B cell (primary cell): ENCODE data around the gene DEFB119.

ENCODE experiments used
- EZH2 ChIP-seq: IDR thresholded peaks from 2 replicates; pipeline ENCODE4 v1.6.1; 2012; ENCODE audit warnings: borderline replicate concordance, low read depth, mild to moderate bottlenecking, moderate library complexity, low read length; ENCODE audit not compliant: insufficient read depth, poor library complexity, severe bottlenecking
- TF ChIP-seq, protein P1 (sequence below): fragments of 200-600 bp; IDR thresholded peaks from one replicate; pipeline ENCODE4 v1.8.0; 2022; ENCODE audit warnings: antibody characterized with exemption, mild to moderate bottlenecking

DNA sequence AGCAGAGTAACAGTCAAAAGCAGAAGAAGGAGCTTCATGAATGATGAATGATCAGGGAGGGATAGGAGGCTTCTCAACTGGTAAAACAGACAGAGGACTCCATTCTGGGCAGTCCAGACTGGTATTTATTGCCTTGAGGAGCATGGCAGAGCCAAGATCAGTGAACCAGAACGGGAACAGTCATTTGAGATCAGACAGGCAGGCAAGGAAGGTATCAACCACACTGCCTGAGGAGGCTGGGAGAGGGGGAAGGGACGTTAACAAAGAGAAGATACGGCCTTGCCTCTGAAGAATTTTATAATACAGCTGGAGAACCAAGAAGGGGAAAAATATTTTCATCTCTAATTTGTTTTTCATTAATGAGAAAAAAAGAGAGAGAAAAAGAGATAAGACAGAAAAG lies 15.7 kb upstream of the DEFB119 start, which contains the start of gene DEFB121:
- TF ChIP-seq, protein P1, sequence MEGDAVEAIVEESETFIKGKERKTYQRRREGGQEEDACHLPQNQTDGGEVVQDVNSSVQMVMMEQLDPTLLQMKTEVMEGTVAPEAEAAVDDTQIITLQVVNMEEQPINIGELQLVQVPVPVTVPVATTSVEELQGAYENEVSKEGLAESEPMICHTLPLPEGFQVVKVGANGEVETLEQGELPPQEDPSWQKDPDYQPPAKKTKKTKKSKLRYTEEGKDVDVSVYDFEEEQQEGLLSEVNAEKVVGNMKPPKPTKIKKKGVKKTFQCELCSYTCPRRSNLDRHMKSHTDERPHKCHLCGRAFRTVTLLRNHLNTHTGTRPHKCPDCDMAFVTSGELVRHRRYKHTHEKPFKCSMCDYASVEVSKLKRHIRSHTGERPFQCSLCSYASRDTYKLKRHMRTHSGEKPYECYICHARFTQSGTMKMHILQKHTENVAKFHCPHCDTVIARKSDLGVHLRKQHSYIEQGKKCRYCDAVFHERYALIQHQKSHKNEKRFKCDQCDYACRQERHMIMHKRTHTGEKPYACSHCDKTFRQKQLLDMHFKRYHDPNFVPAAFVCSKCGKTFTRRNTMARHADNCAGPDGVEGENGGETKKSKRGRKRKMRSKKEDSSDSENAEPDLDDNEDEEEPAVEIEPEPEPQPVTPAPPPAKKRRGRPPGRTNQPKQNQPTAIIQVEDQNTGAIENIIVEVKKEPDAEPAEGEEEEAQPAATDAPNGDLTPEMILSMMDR, result no peak
- no peak for TF ChIP-seq EZH2
